Spinal cord (tissue), 10 donors: ENCODE results near the gene TEDC2. TPM values are rescaled to one million over a fixed set of nuclear protein-coding genes. Genes with fewer than 3 reads are reported as not detected.
A peak's percentile ranks its signal among the peaks of the same experiment; 100 is the strongest.

Source experiments
- DNase-seq, 6 donors: peaks; one replicate each; pipeline versions ENCODE4 v3.0.0 to v3.0.0-alpha.2; 2013 to 2015; ENCODE audit warnings: low spot score in 6 of 6, low read depth in 4 of 6
- H3K27ac ChIP-seq: one replicate; pipeline ENCODE4 v1.5.1; 2013; ENCODE audit warnings: low read depth, low read length, control low read depth
- H3K27me3 ChIP-seq: one replicate; pipeline ENCODE4 v1.6.1; 2013; ENCODE audit warnings: low read length; ENCODE audit not compliant: control insufficient read depth, insufficient read depth
- H3K36me3 ChIP-seq: one replicate; pipeline ENCODE4 v1.6.1; 2013; ENCODE audit warnings: low read length; ENCODE audit not compliant: control insufficient read depth, insufficient read depth
- H3K4me1 ChIP-seq: one replicate; pipeline ENCODE4 v1.6.1; 2013; ENCODE audit warnings: low read length; ENCODE audit not compliant: control insufficient read depth, insufficient read depth
- H3K4me3 ChIP-seq: one replicate; pipeline ENCODE4 v1.5.1; 2013; ENCODE audit warnings: low read depth, low read length, control low read depth
- H3K9me3 ChIP-seq: one replicate; pipeline ENCODE4 v1.6.1; 2013; ENCODE audit warnings: low read length; ENCODE audit not compliant: control insufficient read depth, insufficient read depth
- WGBS: methylation state at CpG from one replicate; pipeline ENCODE4 v1.1.5; 2013; ENCODE audit warnings: missing lambda C conversion rate; ENCODE audit not compliant: insufficient coverage; 5-methylcytosine and 5-hydroxymethylcytosine counted together
- polyA plus RNA-seq, 2 donors: library from polyadenylated mRNA; unstranded; fragments of 120-200 nt; gene quantifications; one replicate each; pipeline ENCODE4 v1.2.1, GENCODE V29; 2013; ENCODE audit not compliant: insufficient read length in 2 of 2
- total RNA-seq, 2 donors: library from RNA; depleted of rRNA in 1 of 2; stranded (reverse); fragments of 120-200 nt in 1 of 2; fragments of >200 nt in 1 of 2; gene quantifications; one replicate each; pipeline versions ENCODE4 v1.2.3 to v1.2.4, GENCODE V29; 2013 to 2014
- donor health status: healthy.

Gene TEDC2
- total and polyA plus RNA-seq, 4 donors, result 4.4 to 12.1 (median 10.0) TPM

DNA sequence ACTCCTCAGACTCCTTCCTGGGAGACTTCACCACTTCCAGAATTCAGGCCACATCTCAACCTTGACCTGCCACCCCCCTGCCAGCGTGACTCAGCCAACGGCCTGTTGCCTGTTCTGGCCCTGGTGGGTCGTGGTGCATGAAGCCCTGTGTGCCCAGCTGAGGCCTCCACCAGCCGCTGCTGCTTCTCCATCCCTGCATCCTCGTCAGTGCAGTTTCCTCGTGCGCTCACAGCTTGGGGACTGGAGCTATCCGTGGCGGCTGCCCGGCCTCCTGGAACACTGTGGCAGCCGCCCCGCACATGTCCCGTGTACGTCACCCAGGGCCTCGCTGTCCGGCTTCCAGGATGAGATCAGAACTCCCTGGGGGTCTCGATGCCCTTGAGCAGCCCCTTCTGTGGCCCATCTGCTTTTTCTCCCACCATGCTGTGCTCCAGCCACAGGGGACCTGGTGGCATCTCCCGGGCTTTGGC lies 8.0 kb upstream of the TEDC2 start:
- 91% methylated on average over 18 of the region's 18 CpGs for WGBS
- Histone ChIP-seq H3K4me3 (no peak overlapping the region), H3K9me3 (no peaks in the 10 kb centered on the region), H3K27me3 (no peaks in the 10 kb centered on the region), H3K4me1 (no peaks in the 10 kb centered on the region), H3K27ac (no peak overlapping the region), H3K36me3 (peaks cover 93% of the 10 kb centered on the region)
- no peak for DNase-seq

DNA sequence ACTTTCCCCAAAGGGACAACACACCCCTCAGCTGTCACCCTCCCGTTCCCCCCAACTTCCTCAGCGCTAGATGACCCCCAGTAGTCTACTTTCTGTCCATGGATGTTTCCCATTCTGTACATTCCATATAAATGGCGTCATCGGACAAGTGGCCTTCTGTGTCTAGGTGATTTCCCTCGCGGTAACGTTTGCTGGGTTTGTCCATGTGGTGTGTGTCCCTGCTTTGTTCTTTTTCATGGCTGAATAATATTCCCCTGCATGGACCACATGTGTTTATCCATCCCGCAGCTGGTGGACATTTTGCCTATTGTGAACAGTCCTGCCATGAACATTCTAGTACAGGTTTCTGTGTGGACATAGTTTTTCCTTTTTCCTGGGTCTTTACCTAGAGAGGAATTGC lies 7.3 kb upstream of the TEDC2 start:
- DNase-seq, result no peak
- Histone ChIP-seq H3K4me3 (no peak overlapping the region), H3K4me1 (no peaks in the 10 kb centered on the region), H3K36me3 (peaks cover 94% of the 10 kb centered on the region), H3K27me3 (no peaks in the 10 kb centered on the region), H3K27ac (no peak overlapping the region), H3K9me3 (no peaks in the 10 kb centered on the region)
- 96% methylated on average over 6 of the region's 8 CpGs for WGBS

DNA sequence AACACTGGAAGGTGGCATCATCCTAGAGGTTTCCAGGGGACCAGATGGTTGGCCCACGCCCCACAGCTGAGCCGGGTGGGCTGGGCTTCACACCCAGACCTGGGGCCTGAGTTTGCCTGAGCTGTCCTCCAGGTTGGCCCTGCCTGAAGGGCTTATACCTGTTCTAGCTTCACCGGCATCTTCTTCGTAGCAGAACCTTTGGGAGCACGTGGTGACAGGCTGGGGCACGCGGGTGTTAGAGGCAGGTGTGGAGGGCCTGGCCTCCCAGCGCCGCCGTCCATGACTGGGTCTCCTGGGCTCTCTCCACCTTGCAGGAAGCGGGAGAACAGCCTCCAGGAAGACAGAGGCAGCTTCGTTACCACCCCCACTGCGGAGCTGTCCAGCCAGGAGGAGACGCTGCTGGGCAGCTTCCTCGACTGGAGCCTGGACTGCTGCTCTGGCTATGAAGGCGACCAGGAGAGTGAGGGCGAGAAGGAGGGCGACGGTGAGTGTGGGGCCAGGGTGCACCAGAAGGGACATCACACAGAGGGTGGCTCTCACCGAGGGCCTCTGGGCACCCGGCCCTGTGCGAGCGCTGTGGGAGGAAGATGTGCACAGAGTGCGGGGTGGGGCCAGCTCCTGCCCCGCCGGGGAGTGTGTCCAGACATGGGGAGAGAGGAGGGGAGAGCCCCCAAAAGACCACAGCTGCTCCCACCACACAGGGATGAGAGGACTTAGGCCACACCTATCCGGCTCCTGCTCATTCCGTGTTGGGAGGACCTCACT lies 4.6 kb upstream of the TEDC2 start:
- Histone ChIP-seq H3K9me3 (no peaks in the 10 kb centered on the region), H3K4me3 (no peak overlapping the region), H3K36me3 (peaks cover 83% of the 10 kb centered on the region), H3K27me3 (no peaks in the 10 kb centered on the region), H3K27ac (no peak overlapping the region), H3K4me1 (peaks cover 17% of the 10 kb centered on the region)
- WGBS, result 98% methylated on average over 21 of the region's 28 CpGs
- DNase-seq, result no peak

DNA sequence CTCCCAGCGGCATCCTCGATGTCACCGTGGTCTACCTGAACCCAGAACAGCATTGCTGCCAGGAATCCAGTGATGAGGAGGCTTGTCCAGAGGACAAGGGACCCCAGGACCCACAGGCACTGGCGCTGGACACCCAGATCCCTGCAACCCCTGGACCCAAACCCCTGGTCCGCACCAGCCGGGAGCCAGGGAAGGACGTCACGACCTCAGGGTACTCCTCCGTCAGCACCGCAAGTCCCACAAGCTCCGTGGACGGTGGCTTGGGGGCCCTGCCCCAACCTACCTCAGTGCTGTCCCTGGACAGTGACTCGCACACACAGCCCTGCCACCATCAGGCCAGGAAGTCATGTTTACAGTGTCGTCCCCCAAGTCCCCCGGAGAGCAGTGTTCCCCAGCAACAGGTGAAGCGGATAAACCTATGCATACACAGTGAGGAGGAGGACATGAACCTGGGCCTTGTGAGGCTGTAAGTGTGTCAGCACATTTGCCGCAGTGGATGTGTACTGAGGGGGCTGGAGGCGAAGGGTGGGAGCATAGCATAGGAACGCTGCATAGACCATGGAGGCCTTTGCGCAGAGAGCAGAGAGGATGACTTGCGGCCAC lies 3.3 kb upstream of the TEDC2 start:
- 97% methylated on average over 21 of the region's 21 CpGs for WGBS
- Histone ChIP-seq H3K36me3 (peaks cover 78% of the 10 kb centered on the region), H3K27ac (no peak overlapping the region), H3K27me3 (no peaks in the 10 kb centered on the region), H3K9me3 (no peaks in the 10 kb centered on the region), H3K4me3 (no peak overlapping the region), H3K4me1 (peaks cover 30% of the 10 kb centered on the region)
- DNase-seq, result no peak

DNA sequence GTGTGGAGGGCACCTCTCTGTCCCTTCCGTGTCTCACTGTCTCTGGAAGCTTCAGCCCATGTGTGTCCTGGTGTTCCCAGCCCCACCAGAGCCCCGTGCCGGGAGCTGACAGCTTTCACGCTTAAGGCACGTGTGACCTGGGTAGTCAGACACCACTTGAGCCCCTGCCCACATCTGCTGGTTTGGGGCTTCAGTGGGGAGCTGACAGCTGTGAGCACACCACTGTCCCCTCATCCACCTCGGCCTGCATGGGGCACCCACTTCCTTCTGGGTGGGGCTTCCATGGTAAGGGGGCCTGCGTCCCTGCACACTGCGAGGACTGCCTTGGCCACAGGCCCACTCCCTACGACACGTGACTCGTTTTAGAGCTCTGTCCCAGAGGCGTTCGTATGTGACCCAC lies 2.6 kb upstream of the TEDC2 start:
- Histone ChIP-seq H3K27me3 (no peaks in the 10 kb centered on the region), H3K4me3 (no peak overlapping the region), H3K27ac (no peak overlapping the region), H3K9me3 (no peaks in the 10 kb centered on the region), H3K4me1 (peaks cover 30% of the 10 kb centered on the region), H3K36me3 (peaks cover 78% of the 10 kb centered on the region)
- DNase-seq, result no peak
- WGBS, result 70% methylated on average over 13 of the region's 13 CpGs

DNA sequence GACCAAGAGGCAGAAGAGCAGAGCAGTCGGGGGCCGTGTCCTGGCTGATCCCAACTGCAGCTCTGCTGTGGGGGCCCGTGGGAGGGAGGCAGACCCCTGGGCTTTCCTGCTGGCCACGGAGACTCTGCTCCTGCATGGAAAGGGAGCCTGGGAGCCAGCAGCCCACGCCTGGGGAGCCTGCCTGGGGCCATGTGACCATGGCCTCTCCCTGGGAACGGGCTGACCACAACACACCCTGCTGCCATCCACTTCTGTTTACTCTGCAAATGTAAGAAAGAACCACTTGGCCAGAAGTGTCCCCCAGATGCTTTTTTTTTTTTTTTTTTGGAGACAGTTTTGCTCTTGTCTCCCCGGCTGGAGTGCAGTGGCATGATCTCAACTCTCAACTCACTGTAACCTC lies 2.0 kb upstream of the TEDC2 start:
- no peak overlapping the region for H3K27ac ChIP-seq
- no peak overlapping the region for H3K4me3 ChIP-seq
- WGBS, result 82% methylated on average over 6 of the region's 7 CpGs
- DNase-seq, result no peak
- H3K36me3 ChIP-seq, result peaks cover 82% of the 10 kb centered on the region
- no peaks in the 10 kb centered on the region for H3K27me3 ChIP-seq
- H3K9me3 ChIP-seq, result no peaks in the 10 kb centered on the region
- peaks cover 30% of the 10 kb centered on the region for H3K4me1 ChIP-seq

DNA sequence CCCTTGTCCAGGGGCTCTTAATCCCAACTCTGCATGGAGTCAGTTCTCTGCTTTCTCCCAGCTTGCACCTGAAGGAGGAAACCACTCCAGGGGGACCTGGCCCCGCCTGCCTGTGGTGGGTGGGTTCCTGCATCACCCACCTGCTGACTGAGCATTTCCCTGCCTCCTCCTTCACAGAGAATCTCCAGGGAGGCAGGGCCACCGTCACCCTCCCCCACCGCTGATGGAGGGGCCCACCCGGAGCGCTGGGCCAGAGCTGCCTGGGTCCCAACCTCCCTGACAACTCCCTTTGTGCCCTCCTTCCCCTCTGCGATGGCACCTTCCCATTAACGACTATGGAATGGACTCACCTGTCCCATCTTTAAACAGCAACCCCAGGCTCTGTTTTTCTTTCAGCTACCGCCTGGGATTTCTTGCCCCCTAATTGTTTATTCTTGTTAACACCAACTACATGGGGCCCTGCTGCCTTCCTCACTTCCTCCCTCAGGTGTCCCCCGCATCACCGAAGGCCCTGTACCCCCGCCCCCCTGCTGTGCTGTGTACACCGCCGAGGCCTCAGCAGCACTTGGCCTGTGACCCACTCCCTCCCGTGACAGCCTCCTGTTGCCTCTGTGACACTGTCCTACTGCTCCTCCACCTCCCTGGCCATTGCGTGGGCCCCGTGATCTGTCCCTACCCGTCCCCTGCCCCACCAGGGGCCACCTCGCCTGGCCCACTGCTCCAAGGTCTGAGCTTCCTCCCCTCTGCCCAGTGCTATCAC lies 842 bp upstream of the TEDC2 start:
- 14% methylated on average over 17 of the region's 18 CpGs for WGBS
- no peak for DNase-seq
- no peaks in the 10 kb centered on the region for H3K9me3 ChIP-seq
- peak overlapping the region; percentile 74 for H3K4me3 ChIP-seq
- peak overlapping the region; percentile 47 for H3K27ac ChIP-seq
- H3K27me3 ChIP-seq, result no peaks in the 10 kb centered on the region
- H3K36me3 ChIP-seq, result peaks cover 75% of the 10 kb centered on the region
- peaks cover 30% of the 10 kb centered on the region for H3K4me1 ChIP-seq

DNA sequence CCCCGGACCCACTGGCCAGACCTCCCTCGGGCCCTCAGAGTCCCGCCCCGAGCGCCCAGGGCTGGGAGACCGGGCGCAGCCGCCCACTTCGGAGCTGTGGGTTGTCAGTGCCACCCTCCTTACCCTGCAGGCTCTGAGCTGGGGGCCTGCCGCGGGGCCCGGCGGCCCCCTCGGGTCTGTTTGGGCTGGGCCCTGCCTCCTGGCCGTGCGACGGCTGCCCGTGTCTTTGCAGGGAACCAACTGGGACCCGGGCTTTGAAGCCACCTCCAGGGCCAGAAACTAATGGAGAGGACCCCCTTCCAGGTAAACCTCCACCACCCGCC lies 443 bp downstream of the TEDC2 start:
- H3K27ac ChIP-seq, result no peak overlapping the region

DNA sequence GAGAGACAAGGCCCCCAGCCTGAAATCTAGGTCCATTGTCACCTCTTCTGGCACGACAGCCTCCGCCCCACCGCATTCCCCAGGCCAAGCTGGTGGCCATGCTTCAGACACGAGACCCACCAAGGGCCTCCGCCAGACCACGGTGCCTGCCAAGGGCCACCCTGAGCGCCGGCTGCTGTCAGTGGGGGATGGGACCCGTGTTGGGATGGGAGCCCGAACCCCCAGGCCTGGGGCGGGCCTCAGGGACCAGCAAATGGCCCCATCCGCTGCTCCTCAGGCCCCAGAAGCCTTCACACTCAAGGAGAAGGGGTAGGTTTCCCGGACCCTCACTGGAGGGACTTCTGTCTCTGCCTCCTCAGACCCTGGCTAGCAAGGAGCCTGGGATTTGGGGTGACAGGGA lies 1.0 kb downstream of the TEDC2 start:
- no peaks in the 10 kb centered on the region for H3K27me3 ChIP-seq
- no peak overlapping the region for H3K27ac ChIP-seq
- H3K4me1 ChIP-seq, result peaks cover 30% of the 10 kb centered on the region
- DNase-seq, result no peak
- 84% methylated on average over 13 of the region's 13 CpGs for WGBS
- peak overlapping the region; percentile 74 for H3K4me3 ChIP-seq
- H3K36me3 ChIP-seq, result peaks cover 62% of the 10 kb centered on the region
- no peaks in the 10 kb centered on the region for H3K9me3 ChIP-seq

More for the DNA sequence above, 443 bp downstream of the TEDC2 start:
- H3K4me3 ChIP-seq, result peak overlapping the region; percentile 74
- DNase-seq, result no peak
- peaks cover 30% of the 10 kb centered on the region for H3K4me1 ChIP-seq
- peaks cover 68% of the 10 kb centered on the region for H3K36me3 ChIP-seq
- H3K9me3 ChIP-seq, result no peaks in the 10 kb centered on the region
- no peaks in the 10 kb centered on the region for H3K27me3 ChIP-seq
- 0% methylated on average over 19 of the region's 20 CpGs for WGBS
